WTC11 (cell line): Measurements from ENCODE around the gene EML4. TPM values are rescaled to one million over a fixed set of nuclear protein-coding genes. Genes with fewer than 3 reads are reported as not detected.

Experiments
- ATAC-seq: fragments of 200-7000 bp; cut with Tn5 transposase; 2 replicates; pipeline ENCODE4 v1.10.0; 2021; ENCODE audit warnings: mild to moderate bottlenecking, moderate library complexity
- CTCF ChIA-PET: fragments of 300-600 bp; sonication (Branson Sonifier 250); formaldehyde crosslinking; loops from one replicate; lab custom pipeline; 2021; ENCODE audit warnings: antibody characterized with exemption; lab: Charles Lee
- POLR2A ChIA-PET: fragments of 350-600 bp; sonication (Branson Sonifier 250); formaldehyde crosslinking; loops from one replicate; lab custom pipeline; 2021; ENCODE audit warnings: antibody characterized with exemption; lab: Charles Lee
- DNase-seq: peaks from one replicate; pipeline ENCODE4 v3.0.0; 2021; ENCODE audit warnings: low spot score
- H3K27ac Mint-ChIP-seq: 2 replicates; pipeline ENCODE4 v1.8.0; 2021; ENCODE audit warnings: mixed read lengths
- H3K27me3 Mint-ChIP-seq: 2 replicates; pipeline ENCODE4 v1.8.0; 2021; ENCODE audit warnings: low read depth, mild to moderate bottlenecking, moderate library complexity, mixed read lengths
- H3K36me3 Mint-ChIP-seq: 2 replicates; pipeline ENCODE4 v1.8.0; 2021; ENCODE audit warnings: mixed read lengths
- H3K4me1 Mint-ChIP-seq: 2 replicates; pipeline ENCODE4 v1.8.0; 2022; ENCODE audit warnings: mixed read lengths
- H3K4me3 Mint-ChIP-seq: 2 replicates; pipeline ENCODE4 v1.8.0; 2021; ENCODE audit warnings: mild to moderate bottlenecking, moderate library complexity, mixed read lengths
- H3K9me3 Mint-ChIP-seq: 2 replicates; pipeline ENCODE4 v1.8.0; 2021; ENCODE audit warnings: mixed read lengths
- CDX4 ChIP-seq: fragments of 250-450 bp; sonication (Bioruptor Pico); IDR thresholded peaks from 2 replicates; pipeline ENCODE4 v1.9.0; 2021; ENCODE audit warnings: moderate library complexity, mild to moderate bottlenecking, inconsistent platforms, borderline replicate concordance
- CTCF ChIP-seq: fragments of 200-600 bp; IDR thresholded peaks from 2 replicates; pipeline ENCODE4 v1.8.0; 2022; ENCODE audit warnings: antibody characterized with exemption
- ELF4 ChIP-seq: sonication (generic); formaldehyde crosslinking; IDR thresholded peaks from 2 replicates; pipeline ENCODE4 v1.8.1; 2022; ENCODE audit warnings: low read depth, mild to moderate bottlenecking, moderate library complexity, missing genetic modification reagents
- EMX1 ChIP-seq: fragments of 250-450 bp; sonication (Bioruptor Pico); IDR thresholded peaks from 2 replicates; pipeline ENCODE4 v1.8.0; 2021; ENCODE audit warnings: mild to moderate bottlenecking
- ERG ChIP-seq: fragments of 250-450 bp; sonication (Bioruptor Pico); IDR thresholded peaks from 2 replicates; pipeline ENCODE4 v1.8.0; 2021; ENCODE audit warnings: mild to moderate bottlenecking
- FOXP4 ChIP-seq: sonication (generic); formaldehyde crosslinking; IDR thresholded peaks from 2 replicates; pipeline ENCODE4 v1.8.0; 2022; ENCODE audit warnings: mild to moderate bottlenecking, missing genetic modification reagents
- IRF2 ChIP-seq: sonication (generic); formaldehyde crosslinking; IDR thresholded peaks from 2 replicates; pipeline ENCODE4 v1.8.0; 2022; ENCODE audit warnings: low read depth, missing genetic modification reagents, borderline replicate concordance
- JAZF1 ChIP-seq: fragments of 250-450 bp; sonication (Bioruptor Pico); IDR thresholded peaks from 2 replicates; pipeline ENCODE4 v1.9.0; 2021; ENCODE audit warnings: moderate library complexity, mild to moderate bottlenecking, inconsistent platforms
- MAX ChIP-seq: sonication (generic); formaldehyde crosslinking; IDR thresholded peaks from 2 replicates; pipeline ENCODE4 v1.8.0; 2022; ENCODE audit warnings: mild to moderate bottlenecking, missing genetic modification reagents
- NFATC4 ChIP-seq: fragments of 250-450 bp; sonication (Bioruptor Pico); IDR thresholded peaks from 2 replicates; pipeline ENCODE4 v1.9.0; 2021; ENCODE audit warnings: mild to moderate bottlenecking
- TEAD4 ChIP-seq: sonication (generic); formaldehyde crosslinking; IDR thresholded peaks from 2 replicates; pipeline ENCODE4 v1.8.0; 2022; ENCODE audit warnings: mild to moderate bottlenecking, missing genetic modification reagents
- ZNF281 ChIP-seq: sonication (generic); formaldehyde crosslinking; IDR thresholded peaks from 2 replicates; pipeline ENCODE4 v1.8.0; 2023; ENCODE audit warnings: mild to moderate bottlenecking, missing genetic modification reagents
- ZNF416 ChIP-seq: fragments of 250-450 bp; sonication (Bioruptor Pico); IDR thresholded peaks from 2 replicates; pipeline ENCODE4 v1.9.0; 2021; ENCODE audit warnings: mild to moderate bottlenecking, inconsistent platforms
- ZNF512 ChIP-seq: sonication (generic); formaldehyde crosslinking; IDR thresholded peaks from 2 replicates; pipeline ENCODE4 v1.8.1; 2022; ENCODE audit warnings: missing genetic modification reagents, borderline replicate concordance
- total RNA-seq: library from RNA; stranded (reverse); gene quantifications from 3 replicates; pipeline ENCODE4 v1.2.3, GENCODE V29; 2021

EML4 gene
- total RNA-seq, 1 experiment from 2014 or later, result 89.9 TPM

- H3K9me3 Mint-ChIP-seq, result no peaks in the 10 kb centered on the region
- no peak for ATAC-seq
- H3K4me1 Mint-ChIP-seq, result peaks cover 18% of the 10 kb centered on the region
- TF ChIP-seq EMX1 (CRISPR knock-in tag), result no peak
- TF ChIP-seq JAZF1 (CRISPR knock-in tag), result no peak
- TF ChIP-seq ZNF281 (CRISPR knock-in tag), result no peak
- no peak for TF ChIP-seq ZNF416 (CRISPR knock-in tag)
- TF ChIP-seq MAX (CRISPR knock-in tag), result no peak
- TF ChIP-seq ZNF512, result no peak
- TF ChIP-seq CDX4 (CRISPR knock-in tag), result no peak
- TF ChIP-seq TEAD4 (CRISPR knock-in tag), result no peak
- TF ChIP-seq CTCF, result no peak
- no peak for TF ChIP-seq ERG (CRISPR knock-in tag)
- TF ChIP-seq IRF2 (CRISPR knock-in tag), result no peak
- no peak for TF ChIP-seq ELF4 (CRISPR knock-in tag)
- TF ChIP-seq, all 79 proteins: peak for 0
- H3K27ac Mint-ChIP-seq, result no peak overlapping the region
- H3K27me3 Mint-ChIP-seq, result no peaks in the 10 kb centered on the region
- POLR2A ChIA-PET, result no interaction called here
- no peak for DNase-seq
- H3K36me3 Mint-ChIP-seq, result no peaks in the 10 kb centered on the region
- CTCF ChIA-PET, result no interaction called here
- H3K4me3 Mint-ChIP-seq, result no peak overlapping the region
Observed at GRCh38 chr2:42366411-42366810, 197.3 kb downstream of the EML4 start.

- H3K9me3 Mint-ChIP-seq, result no peaks in the 10 kb centered on the region
- ChIA-PET POLR2A (no interaction called here), CTCF (no interaction called here)
- H3K36me3 Mint-ChIP-seq, result no peaks in the 10 kb centered on the region
- no peaks in the 10 kb centered on the region for H3K27me3 Mint-ChIP-seq
- DNase-seq (no peak), ATAC-seq (no peak)
- TF ChIP-seq CDX4 (CRISPR knock-in tag) (no peak), NFATC4 (CRISPR knock-in tag) (no peak), FOXP4 (no peak), ELF4 (CRISPR knock-in tag) (no peak)
- H3K27ac Mint-ChIP-seq, result no peak overlapping the region; the same call in 1 of the 2 replicates
- H3K4me1 Mint-ChIP-seq, result peaks cover 8% of the 10 kb centered on the region; the same call in 1 of the 2 replicates
- no peak overlapping the region for H3K4me3 Mint-ChIP-seq
Observed at GRCh38 chr2:42367835-42368234, 198.7 kb downstream of the EML4 start.
